HepG2 (cell line): Measurements from ENCODE around the gene DOCK9.

ENCODE experiments used
- BHLHE40 ChIP-seq: IDR thresholded peaks from 2 replicates; pipeline ENCODE4 v1.6.1; 2011; ENCODE audit warnings: low read length, improper control_type of control experiment
- MXI1 ChIP-seq: IDR thresholded peaks from 3 replicates; pipeline ENCODE4 v1.6.1; 2012; ENCODE audit warnings: low read depth, low read length, inconsistent platforms, borderline replicate concordance
- SP140L ChIP-seq: sonication (generic); formaldehyde crosslinking; IDR thresholded peaks from 2 replicates; pipeline ENCODE4 v1.4.0; 2020; ENCODE audit warnings: missing genetic modification reagents, borderline replicate concordance
- TCF12 ChIP-seq, 2 experiments: fragments of 450-650 bp in 1 of 2; sonication (generic) in 1 of 2; formaldehyde crosslinking in 1 of 2; IDR thresholded peaks; 2 replicates each; pipeline versions ENCODE4 v1.6.1 to v1.8.0; 2017 to 2022; ENCODE audit warnings: antibody characterized with exemption in 1 of 2, mild to moderate bottlenecking in 1 of 2, missing genetic modification reagents in 1 of 2, moderate library complexity in 1 of 2
- ZBTB8A ChIP-seq: sonication (generic); formaldehyde crosslinking; IDR thresholded peaks from 2 replicates; pipeline ENCODE4 v1.4.0; 2020; ENCODE audit warnings: mild to moderate bottlenecking, low read depth, missing genetic modification reagents, borderline replicate concordance
- ZNF530 ChIP-seq: sonication (generic); formaldehyde crosslinking; IDR thresholded peaks from 2 replicates; pipeline ENCODE4 v1.5.0; 2020; ENCODE audit warnings: low read depth, mild to moderate bottlenecking, missing genetic modification reagents
- TF ChIP-seq, protein P1 (sequence below): sonication (generic); formaldehyde crosslinking; IDR thresholded peaks from 2 replicates; pipeline ENCODE4 v1.5.0; 2020; ENCODE audit warnings: mild to moderate bottlenecking, missing genetic modification reagents, moderate library complexity
- TF ChIP-seq, protein P2 (sequence below): sonication (generic); formaldehyde crosslinking; IDR thresholded peaks from 2 replicates; pipeline ENCODE4 v1.4.0; 2020; ENCODE audit warnings: missing genetic modification reagents, borderline replicate concordance
- TF ChIP-seq, protein P3 (sequence below): sonication (generic); formaldehyde crosslinking; IDR thresholded peaks from 2 replicates; pipeline ENCODE4 v1.8.0; 2022; ENCODE audit warnings: mild to moderate bottlenecking, missing genetic modification reagents; ENCODE audit not compliant: insufficient replicate concordance
- TF ChIP-seq, protein P4 (sequence below): sonication (generic); formaldehyde crosslinking; IDR thresholded peaks from 2 replicates; pipeline ENCODE4 v1.4.0; 2020; ENCODE audit warnings: missing genetic modification reagents

DNA sequence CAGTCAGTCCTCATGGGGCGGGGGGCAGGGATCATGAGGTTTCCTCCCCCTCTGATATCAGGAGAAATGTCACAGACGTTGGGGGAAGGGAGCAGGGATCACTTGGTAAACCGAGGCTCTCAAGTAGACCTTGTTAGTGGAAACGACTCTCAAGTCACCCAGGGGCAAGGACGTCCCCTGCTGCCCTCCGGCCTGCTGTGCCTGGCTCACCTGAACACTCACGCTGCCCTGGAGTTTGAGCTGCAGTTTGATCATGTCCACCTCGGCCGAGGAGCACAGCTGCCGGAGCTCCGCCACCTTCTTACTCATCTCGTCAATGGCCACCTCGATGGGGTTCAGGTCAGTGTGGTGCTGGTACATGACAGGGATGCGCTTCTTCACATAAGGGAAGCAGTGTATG, 177.8 kb downstream of the DOCK9 start:
- TF ChIP-seq, protein P1, sequence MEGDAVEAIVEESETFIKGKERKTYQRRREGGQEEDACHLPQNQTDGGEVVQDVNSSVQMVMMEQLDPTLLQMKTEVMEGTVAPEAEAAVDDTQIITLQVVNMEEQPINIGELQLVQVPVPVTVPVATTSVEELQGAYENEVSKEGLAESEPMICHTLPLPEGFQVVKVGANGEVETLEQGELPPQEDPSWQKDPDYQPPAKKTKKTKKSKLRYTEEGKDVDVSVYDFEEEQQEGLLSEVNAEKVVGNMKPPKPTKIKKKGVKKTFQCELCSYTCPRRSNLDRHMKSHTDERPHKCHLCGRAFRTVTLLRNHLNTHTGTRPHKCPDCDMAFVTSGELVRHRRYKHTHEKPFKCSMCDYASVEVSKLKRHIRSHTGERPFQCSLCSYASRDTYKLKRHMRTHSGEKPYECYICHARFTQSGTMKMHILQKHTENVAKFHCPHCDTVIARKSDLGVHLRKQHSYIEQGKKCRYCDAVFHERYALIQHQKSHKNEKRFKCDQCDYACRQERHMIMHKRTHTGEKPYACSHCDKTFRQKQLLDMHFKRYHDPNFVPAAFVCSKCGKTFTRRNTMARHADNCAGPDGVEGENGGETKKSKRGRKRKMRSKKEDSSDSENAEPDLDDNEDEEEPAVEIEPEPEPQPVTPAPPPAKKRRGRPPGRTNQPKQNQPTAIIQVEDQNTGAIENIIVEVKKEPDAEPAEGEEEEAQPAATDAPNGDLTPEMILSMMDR (CRISPR knock-in tag) = no peak
- TF ChIP-seq, protein P2, sequence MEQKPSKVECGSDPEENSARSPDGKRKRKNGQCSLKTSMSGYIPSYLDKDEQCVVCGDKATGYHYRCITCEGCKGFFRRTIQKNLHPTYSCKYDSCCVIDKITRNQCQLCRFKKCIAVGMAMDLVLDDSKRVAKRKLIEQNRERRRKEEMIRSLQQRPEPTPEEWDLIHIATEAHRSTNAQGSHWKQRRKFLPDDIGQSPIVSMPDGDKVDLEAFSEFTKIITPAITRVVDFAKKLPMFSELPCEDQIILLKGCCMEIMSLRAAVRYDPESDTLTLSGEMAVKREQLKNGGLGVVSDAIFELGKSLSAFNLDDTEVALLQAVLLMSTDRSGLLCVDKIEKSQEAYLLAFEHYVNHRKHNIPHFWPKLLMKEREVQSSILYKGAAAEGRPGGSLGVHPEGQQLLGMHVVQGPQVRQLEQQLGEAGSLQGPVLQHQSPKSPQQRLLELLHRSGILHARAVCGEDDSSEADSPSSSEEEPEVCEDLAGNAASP (CRISPR knock-in tag) = no peak
- TF ChIP-seq TCF12 (IDR thresholded peaks at IDR 0.05) (no peak), TCF12 (CRISPR knock-in tag; IDR thresholded peaks at IDR 0.05) (no peak), SP140L (CRISPR knock-in tag) (no peak), MXI1 (no peak), ZNF530 (CRISPR knock-in tag) (no peak), ZBTB8A (CRISPR knock-in tag) (no peak), BHLHE40 (no peak)
- TF ChIP-seq, protein P3, sequence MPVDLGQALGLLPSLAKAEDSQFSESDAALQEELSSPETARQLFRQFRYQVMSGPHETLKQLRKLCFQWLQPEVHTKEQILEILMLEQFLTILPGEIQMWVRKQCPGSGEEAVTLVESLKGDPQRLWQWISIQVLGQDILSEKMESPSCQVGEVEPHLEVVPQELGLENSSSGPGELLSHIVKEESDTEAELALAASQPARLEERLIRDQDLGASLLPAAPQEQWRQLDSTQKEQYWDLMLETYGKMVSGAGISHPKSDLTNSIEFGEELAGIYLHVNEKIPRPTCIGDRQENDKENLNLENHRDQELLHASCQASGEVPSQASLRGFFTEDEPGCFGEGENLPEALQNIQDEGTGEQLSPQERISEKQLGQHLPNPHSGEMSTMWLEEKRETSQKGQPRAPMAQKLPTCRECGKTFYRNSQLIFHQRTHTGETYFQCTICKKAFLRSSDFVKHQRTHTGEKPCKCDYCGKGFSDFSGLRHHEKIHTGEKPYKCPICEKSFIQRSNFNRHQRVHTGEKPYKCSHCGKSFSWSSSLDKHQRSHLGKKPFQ (CRISPR knock-in tag) = no peak
- TF ChIP-seq, protein P4, sequence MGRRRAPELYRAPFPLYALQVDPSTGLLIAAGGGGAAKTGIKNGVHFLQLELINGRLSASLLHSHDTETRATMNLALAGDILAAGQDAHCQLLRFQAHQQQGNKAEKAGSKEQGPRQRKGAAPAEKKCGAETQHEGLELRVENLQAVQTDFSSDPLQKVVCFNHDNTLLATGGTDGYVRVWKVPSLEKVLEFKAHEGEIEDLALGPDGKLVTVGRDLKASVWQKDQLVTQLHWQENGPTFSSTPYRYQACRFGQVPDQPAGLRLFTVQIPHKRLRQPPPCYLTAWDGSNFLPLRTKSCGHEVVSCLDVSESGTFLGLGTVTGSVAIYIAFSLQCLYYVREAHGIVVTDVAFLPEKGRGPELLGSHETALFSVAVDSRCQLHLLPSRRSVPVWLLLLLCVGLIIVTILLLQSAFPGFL (CRISPR knock-in tag) = no peak
